ENCODE measurements around the gene KDM2B. TPM values are rescaled to one million over a fixed set of nuclear protein-coding genes. Genes with fewer than 3 reads are reported as not detected.
A peak's percentile ranks its signal among the peaks of the same experiment; 100 is the strongest.

Gene KDM2B
- total and polyA plus RNA-seq, 7 donors, result 4.8 to 31.7 (median 16.8) TPM

GRCh38 chr12:121442028-121442948, 138.5 kb downstream of the KDM2B start:
- Histone ChIP-seq H3K27me3 (no peaks in the 10 kb centered on the region), H3K4me3 (no peak overlapping the region), H3K36me3 (peaks cover 11 to 47% (median 20%) of the 10 kb centered on the region in 4 donors), H3K27ac (peak overlapping the region in 2 of 4 donors; percentile 70 to 79), H3K4me1 (peaks cover 0 to 32% (median 28%) of the 10 kb centered on the region in 4 donors), H3K9me3 (no peaks in the 10 kb centered on the region)
- intact Hi-C loops (cut with DNase I), result loop anchor here (5.0 kb wide), 1 partner anchor 90 kb away; the partner anchor contains the start of gene ANAPC5
- TF ChIP-seq POLR2AphosphoS5 (IDR thresholded peaks at IDR 0.05) (no peak), EP300 (IDR thresholded peaks at IDR 0.05) (no peak)
- whole genome bisulfite sequencing, 2 donors, result 96 to 97% methylated on average over 68 of the region's 68 CpGs
- peak; percentile 58 for DNase-seq

- 81 to 95% methylated on average over 17 of the region's 17 CpGs for WGBS, 2 donors
- TF ChIP-seq, protein P1, sequence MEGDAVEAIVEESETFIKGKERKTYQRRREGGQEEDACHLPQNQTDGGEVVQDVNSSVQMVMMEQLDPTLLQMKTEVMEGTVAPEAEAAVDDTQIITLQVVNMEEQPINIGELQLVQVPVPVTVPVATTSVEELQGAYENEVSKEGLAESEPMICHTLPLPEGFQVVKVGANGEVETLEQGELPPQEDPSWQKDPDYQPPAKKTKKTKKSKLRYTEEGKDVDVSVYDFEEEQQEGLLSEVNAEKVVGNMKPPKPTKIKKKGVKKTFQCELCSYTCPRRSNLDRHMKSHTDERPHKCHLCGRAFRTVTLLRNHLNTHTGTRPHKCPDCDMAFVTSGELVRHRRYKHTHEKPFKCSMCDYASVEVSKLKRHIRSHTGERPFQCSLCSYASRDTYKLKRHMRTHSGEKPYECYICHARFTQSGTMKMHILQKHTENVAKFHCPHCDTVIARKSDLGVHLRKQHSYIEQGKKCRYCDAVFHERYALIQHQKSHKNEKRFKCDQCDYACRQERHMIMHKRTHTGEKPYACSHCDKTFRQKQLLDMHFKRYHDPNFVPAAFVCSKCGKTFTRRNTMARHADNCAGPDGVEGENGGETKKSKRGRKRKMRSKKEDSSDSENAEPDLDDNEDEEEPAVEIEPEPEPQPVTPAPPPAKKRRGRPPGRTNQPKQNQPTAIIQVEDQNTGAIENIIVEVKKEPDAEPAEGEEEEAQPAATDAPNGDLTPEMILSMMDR (IDR thresholded peaks at IDR 0.05), result no peak
- no peak for TF ChIP-seq EP300 (IDR thresholded peaks at IDR 0.05)
- no peak for TF ChIP-seq POLR2AphosphoS5 (IDR thresholded peaks at IDR 0.05)
- no peak for TF ChIP-seq POLR2A (IDR thresholded peaks at IDR 0.05)
- DNase-seq, result peak; percentile 61
- peaks cover 15 to 52% (median 21%) of the 10 kb centered on the region in 4 donors for H3K36me3 ChIP-seq
- intact Hi-C loops (cut with DNase I), result loop anchor here (5.0 kb wide), 1 partner anchor 89 kb away; the partner anchor contains the start of gene ANAPC5
- H3K4me1 ChIP-seq, result peaks cover 0 to 32% (median 28%) of the 10 kb centered on the region in 4 donors
- no peaks in the 10 kb centered on the region for H3K9me3 ChIP-seq
- H3K4me3 ChIP-seq, result no peak overlapping the region
- H3K27ac ChIP-seq, result no peak overlapping the region
- no peaks in the 10 kb centered on the region for H3K27me3 ChIP-seq
Observed at GRCh38 chr12:121441555-121441954, 139.3 kb downstream of the KDM2B start.

DNA sequence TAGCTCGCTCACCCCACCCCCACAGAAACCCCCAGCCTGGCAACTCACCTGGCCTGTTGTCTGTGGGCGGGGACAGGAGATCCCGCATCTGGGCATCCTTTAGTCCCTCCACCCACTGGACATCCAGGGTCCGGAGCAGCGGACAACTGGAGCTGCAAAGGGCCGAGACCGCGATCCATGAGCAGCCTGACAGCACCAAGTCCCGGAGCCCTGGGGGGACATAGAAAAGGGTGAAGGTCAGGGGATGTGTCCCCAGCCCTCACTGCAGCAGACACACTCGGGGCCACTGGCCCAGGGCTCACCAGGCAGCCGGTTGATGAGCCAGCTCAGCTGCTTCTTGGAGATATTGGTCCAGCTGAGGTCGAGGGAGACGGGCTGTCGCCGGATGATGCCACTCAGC, 140.1 kb downstream of the KDM2B start:
- intact Hi-C loops (cut with DNase I), result loop anchor here (5.0 kb wide), 1 partner anchor 88 kb away; the partner anchor contains the start of gene ANAPC5

DNA sequence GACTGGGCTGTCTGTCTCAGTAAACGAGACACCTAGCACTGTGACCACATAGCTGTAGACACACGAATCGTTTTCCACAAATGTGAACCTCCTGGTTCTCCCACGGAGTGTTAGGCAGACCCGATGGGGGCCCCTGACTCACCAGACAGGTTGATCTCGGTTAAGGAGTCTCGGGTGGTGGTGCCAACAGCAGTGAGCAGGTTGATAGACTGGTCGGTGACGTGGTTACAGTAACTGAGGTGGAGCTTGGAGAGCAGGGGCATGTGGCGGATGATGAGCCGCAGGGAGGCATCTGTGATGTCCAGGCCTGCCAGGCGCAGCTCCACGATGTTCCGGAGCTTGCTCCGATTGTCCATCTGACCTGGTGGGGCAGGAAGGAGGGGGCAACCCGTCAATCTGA, 141.1 kb downstream of the KDM2B start:
- WGBS, 2 donors, result 94 to 97% methylated on average over 16 of the region's 16 CpGs
- DNase-seq, result peak; percentile 51
- H3K4me1 ChIP-seq, result peaks cover 0 to 25% (median 23%) of the 10 kb centered on the region in 4 donors
- peaks cover 15 to 61% (median 22%) of the 10 kb centered on the region in 4 donors for H3K36me3 ChIP-seq
- no peak overlapping the region for H3K27ac ChIP-seq
- H3K9me3 ChIP-seq, result no peaks in the 10 kb centered on the region
- TF ChIP-seq, protein P1 (IDR thresholded peaks at IDR 0.05), result no peak
- TF ChIP-seq POLR2AphosphoS5 (IDR thresholded peaks at IDR 0.05) (no peak), EP300 (IDR thresholded peaks at IDR 0.05) (no peak)
- no peak overlapping the region for H3K4me3 ChIP-seq
- intact Hi-C loops (cut with DNase I), result loop anchor here (5.0 kb wide), 1 partner anchor 87 kb away; the partner anchor contains the start of gene ANAPC5
- H3K27me3 ChIP-seq, result no peaks in the 10 kb centered on the region

More for the DNA sequence above, 140.1 kb downstream of the KDM2B start:
- Histone ChIP-seq H3K4me3 (no peak overlapping the region), H3K9me3 (no peaks in the 10 kb centered on the region), H3K27ac (no peak overlapping the region), H3K4me1 (peaks cover 0 to 32% (median 28%) of the 10 kb centered on the region in 4 donors), H3K27me3 (no peaks in the 10 kb centered on the region), H3K36me3 (peaks cover 15 to 56% (median 22%) of the 10 kb centered on the region in 4 donors)
- TF ChIP-seq POLR2A (IDR thresholded peaks at IDR 0.05) (no peak), EP300 (IDR thresholded peaks at IDR 0.05) (no peak), POLR2AphosphoS5 (IDR thresholded peaks at IDR 0.05) (no peak)
- TF ChIP-seq, protein P1 (IDR thresholded peaks at IDR 0.05), result no peak
- peak; percentile 62 for DNase-seq
- 96 to 97% methylated on average over 15 of the region's 15 CpGs for WGBS, 2 donors

DNA sequence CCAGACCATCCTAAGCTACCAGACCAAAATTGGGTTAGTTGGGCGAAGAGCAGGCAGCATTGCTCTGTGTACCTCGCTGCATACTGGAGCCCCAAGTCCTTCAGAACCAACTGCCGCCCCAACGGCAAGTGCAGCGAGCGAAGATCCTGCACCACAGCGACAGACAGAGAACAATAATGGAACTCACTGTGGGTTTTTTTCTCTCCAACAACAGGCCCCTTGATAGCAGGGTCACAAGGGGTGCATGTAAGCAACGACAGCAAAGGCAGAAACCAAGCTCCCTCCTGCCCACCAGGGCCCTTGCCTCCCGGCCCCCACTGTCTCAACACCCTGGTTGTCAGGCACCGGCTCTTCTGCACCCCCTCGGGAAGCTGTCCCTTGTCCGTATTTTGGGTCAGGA, 141.9 kb downstream of the KDM2B start:
- Histone ChIP-seq H3K27ac (no peak overlapping the region), H3K36me3 (peaks cover 15 to 63% (median 22%) of the 10 kb centered on the region in 4 donors)

More for the DNA sequence above, 141.9 kb downstream of the KDM2B start:
- no peak overlapping the region for H3K4me3 ChIP-seq
- no peaks in the 10 kb centered on the region for H3K27me3 ChIP-seq
- peaks cover 0 to 17% (median 16%) of the 10 kb centered on the region in 4 donors for H3K4me1 ChIP-seq
- peak; percentile 26 for DNase-seq
- no peak for TF ChIP-seq EP300 (IDR thresholded peaks at IDR 0.05)
- TF ChIP-seq POLR2A (IDR thresholded peaks at IDR 0.05), result no peak
- TF ChIP-seq, protein P1 (IDR thresholded peaks at IDR 0.05), result no peak
- intact Hi-C loops (cut with DNase I), result no loop called here
- H3K9me3 ChIP-seq, result no peaks in the 10 kb centered on the region
- WGBS, 2 donors, result 88 to 96% methylated on average over 12 of the region's 12 CpGs
